GM13976 (cell line): ENCODE measurements around the gene DCLRE1A.

ENCODE experiments used
- DNase-seq: peaks from one replicate; pipeline ENCODE4 v3.0.0; 2012; ENCODE audit warnings: low spot score
- in situ Hi-C: fragments of 300-500 bp; cut with MboI; formaldehyde crosslinking; loops from one replicate; pipeline ENCODE4 v1.12.0; 2022; ENCODE audit warnings: low sequenced_read_pairs, mixed read lengths, inconsistent platforms; ENCODE audit not compliant: unreplicated experiment
- TF ChIP-seq, protein P1 (sequence below): IDR thresholded peaks from 2 replicates; pipeline ENCODE4 v1.5.1; 2012; ENCODE audit warnings: borderline replicate concordance, mild to moderate bottlenecking; ENCODE audit not compliant: insufficient read depth; ENCODE audit errors: extremely low read depth, missing control alignments, control extremely low read depth

Gene DCLRE1A

DNA sequence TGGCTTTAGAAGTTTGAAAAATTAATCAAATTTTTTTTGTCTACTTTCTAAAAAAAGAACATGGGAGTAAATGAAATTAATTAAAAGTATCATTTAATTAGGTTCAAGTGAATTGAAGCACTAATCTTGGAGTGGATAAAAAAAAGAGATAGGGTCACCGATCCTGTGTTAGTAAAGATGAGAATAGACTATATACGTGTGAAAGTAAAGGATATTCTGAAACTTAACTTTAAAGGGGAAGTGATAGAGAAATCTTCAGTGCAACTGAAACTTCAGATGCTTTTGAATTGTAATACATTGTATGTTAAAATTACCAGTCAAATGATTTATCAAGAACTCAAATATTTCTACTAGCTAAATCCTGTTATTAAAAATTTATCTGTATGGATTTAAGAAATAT lies 5.4 kb upstream of the DCLRE1A start:
- in situ Hi-C loops = no loop called here
- TF ChIP-seq, protein P1, sequence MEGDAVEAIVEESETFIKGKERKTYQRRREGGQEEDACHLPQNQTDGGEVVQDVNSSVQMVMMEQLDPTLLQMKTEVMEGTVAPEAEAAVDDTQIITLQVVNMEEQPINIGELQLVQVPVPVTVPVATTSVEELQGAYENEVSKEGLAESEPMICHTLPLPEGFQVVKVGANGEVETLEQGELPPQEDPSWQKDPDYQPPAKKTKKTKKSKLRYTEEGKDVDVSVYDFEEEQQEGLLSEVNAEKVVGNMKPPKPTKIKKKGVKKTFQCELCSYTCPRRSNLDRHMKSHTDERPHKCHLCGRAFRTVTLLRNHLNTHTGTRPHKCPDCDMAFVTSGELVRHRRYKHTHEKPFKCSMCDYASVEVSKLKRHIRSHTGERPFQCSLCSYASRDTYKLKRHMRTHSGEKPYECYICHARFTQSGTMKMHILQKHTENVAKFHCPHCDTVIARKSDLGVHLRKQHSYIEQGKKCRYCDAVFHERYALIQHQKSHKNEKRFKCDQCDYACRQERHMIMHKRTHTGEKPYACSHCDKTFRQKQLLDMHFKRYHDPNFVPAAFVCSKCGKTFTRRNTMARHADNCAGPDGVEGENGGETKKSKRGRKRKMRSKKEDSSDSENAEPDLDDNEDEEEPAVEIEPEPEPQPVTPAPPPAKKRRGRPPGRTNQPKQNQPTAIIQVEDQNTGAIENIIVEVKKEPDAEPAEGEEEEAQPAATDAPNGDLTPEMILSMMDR = no peak
- DNase-seq = peak; percentile 41

GRCh38 chr10:113858541-113858940 lies 4.7 kb upstream of the DCLRE1A start:
- no peak for DNase-seq
- TF ChIP-seq, protein P1 = no peak
- in situ Hi-C loops = no loop called here

DNA sequence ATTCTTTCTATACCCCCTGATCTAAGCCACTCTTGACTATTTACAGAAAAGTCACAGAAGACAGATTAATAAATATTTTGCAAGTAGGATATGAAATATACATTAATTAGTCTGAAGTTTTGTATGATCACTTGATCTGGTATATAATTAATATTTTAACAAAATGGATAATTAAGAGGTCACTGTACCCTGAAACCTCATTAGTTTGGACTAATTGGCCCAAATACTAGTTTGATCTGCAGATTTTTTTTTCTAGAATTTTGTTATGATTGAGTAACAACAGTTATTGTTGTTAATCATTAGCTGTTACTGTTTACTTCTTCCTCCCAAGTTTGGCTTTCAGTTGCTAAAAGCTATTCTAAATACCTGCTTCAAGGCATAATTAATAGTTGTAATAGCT lies 3.3 kb upstream of the DCLRE1A start:
- in situ Hi-C loops = no loop called here
- TF ChIP-seq, protein P1 = no peak
- no peak for DNase-seq

GRCh38 chr10:113856563-113856962 lies 2.7 kb upstream of the DCLRE1A start:
- in situ Hi-C loops = no loop called here
- DNase-seq = no peak
- TF ChIP-seq, protein P1 = no peak

DNA sequence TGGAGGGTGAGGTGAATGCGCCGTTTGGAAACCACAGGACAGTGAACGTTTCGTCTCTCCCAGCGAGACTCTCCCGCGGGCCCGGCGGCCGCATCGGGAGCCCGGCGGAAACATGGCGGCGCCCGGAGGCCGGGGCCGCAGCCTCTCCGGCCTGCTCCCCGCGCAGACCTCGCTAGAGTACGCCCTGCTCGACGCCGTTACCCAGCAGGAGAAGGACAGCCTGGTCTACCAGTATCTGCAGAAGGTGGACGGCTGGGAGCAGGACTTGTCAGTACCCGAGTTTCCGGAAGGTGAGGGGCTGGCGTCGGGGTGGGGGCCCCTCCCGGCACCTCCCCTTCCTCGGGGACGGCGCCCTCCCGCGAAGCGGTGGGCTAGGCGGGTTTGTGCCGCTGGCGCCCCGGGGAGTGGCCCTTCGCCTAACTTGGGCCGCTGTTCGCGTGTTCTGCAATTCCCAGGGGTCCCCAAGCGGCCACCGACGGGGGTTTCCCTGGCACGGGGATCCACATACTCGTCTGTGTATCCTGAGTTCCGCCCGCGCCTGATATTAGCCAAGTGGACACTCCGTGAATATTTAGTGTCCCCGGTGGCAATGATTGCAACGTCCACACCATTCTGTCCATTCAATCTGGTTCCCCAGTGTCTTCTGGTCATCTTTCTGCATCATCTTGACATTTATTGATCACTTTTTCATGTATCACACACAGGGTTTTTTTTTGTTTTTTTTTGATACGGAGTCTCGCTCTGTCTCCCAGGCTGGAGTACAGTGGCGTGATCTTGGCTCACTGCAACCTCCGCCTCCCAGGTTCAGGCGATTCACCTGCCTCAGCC lies 1.1 kb upstream of the DCLRE1A start:
- TF ChIP-seq, protein P1 = no peak
- DNase-seq = peak; percentile 72
- in situ Hi-C loops = no loop called here

DNA sequence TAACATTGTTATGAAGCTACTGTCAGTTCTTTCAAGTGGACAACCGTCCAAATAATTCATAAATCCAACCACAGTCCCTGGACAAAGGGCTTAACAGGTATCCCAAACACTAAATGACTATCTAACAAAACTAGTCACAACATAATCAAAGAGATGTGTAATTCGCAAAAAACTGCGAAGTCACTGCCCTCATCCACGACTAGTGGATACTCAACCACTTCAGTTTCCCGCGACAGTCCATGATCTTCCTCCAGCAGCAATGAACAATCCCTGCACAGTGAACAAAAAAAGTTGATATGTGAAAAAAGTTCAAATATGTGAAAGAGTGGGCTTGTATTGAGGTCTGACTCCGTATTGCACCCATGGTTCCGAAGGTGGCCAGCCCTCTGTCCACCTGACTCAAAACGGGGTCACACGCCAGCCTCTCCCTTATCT lies 287 bp downstream of the DCLRE1A start:
- DNase-seq = no peak
- in situ Hi-C loops = no loop called here
- TF ChIP-seq, protein P1 = no peak
